Neural cell (in vitro differentiated cells): Measurements from ENCODE around the gene GALNT11. TPM values are rescaled to one million over a fixed set of nuclear protein-coding genes. Genes with fewer than 3 reads are reported as not detected.

Experiments
- H2AFZ ChIP-seq: fragments of 200-600, 300-800 bp; sonication (generic), shearing (Covaris generic); 2 replicates; pipeline ENCODE4 v1.6.0; 2014; ENCODE audit warnings: low read depth, mild to moderate bottlenecking, antibody characterized with exemption, low read length, moderate library complexity
- H3F3A ChIP-seq: fragments of 200-600 bp; shearing (Covaris generic); 2 replicates; pipeline ENCODE4 v1.6.1; 2016; ENCODE audit warnings: mild to moderate bottlenecking, moderate library complexity, mixed read lengths, antibody characterized with exemption, low read length; ENCODE audit not compliant: insufficient read depth, poor library complexity, severe bottlenecking
- H3K27ac ChIP-seq: fragments of 200-600, 300-800 bp; sonication (generic), shearing (Covaris generic); 2 replicates; pipeline ENCODE4 v1.5.1; 2014; ENCODE audit warnings: mild to moderate bottlenecking, low read length, moderate library complexity
- H3K27me3 ChIP-seq: fragments of 300-800, 200-600 bp; sonication (generic), shearing (Covaris generic); 2 replicates; pipeline ENCODE4 v1.6.0; 2014; ENCODE audit warnings: mild to moderate bottlenecking, low read depth, low read length, moderate library complexity; ENCODE audit not compliant: insufficient read depth
- H3K36me3 ChIP-seq: fragments of 300-800, 200-600 bp; sonication (generic), shearing (Covaris generic); 2 replicates; pipeline ENCODE4 v1.5.1; 2014; ENCODE audit warnings: mild to moderate bottlenecking, antibody characterized with exemption, low read length, moderate library complexity; ENCODE audit not compliant: insufficient read depth
- H3K4me2 ChIP-seq: fragments of 300-800, 200-600 bp; sonication (generic), shearing (Covaris generic); 2 replicates; pipeline ENCODE4 v1.6.0; 2014; ENCODE audit warnings: mild to moderate bottlenecking, low read length
- H3K4me3 ChIP-seq: fragments of 300-800, 200-600 bp; sonication (generic), shearing (Covaris generic); 2 replicates; pipeline ENCODE4 v1.5.1; 2014; ENCODE audit warnings: mild to moderate bottlenecking, low read length, moderate library complexity
- H3K79me2 ChIP-seq: fragments of 200-600 bp; shearing (Covaris generic); replicated peaks from 2 replicates; pipeline ENCODE4 v1.6.0; 2014; ENCODE audit warnings: mild to moderate bottlenecking, low read length, moderate library complexity; ENCODE audit not compliant: insufficient read depth
- H3K9ac ChIP-seq: fragments of 300-800, 200-600 bp; sonication (generic), shearing (Covaris generic); 2 replicates; pipeline ENCODE4 v1.6.1; 2016; ENCODE audit warnings: mild to moderate bottlenecking, low read length, mixed read lengths
- H3K9me2 ChIP-seq: fragments of 200-600 bp; shearing (Covaris generic); 2 replicates; pipeline ENCODE4 v1.6.1; 2016; ENCODE audit warnings: mild to moderate bottlenecking, low read length, mixed read lengths; ENCODE audit not compliant: insufficient read depth
- H3K9me3 ChIP-seq: fragments of 200-600, 300-800 bp; sonication (generic), shearing (Covaris generic); 2 replicates; pipeline ENCODE4 v1.6.1; 2016; ENCODE audit warnings: mild to moderate bottlenecking, mixed run types, low read length, moderate library complexity, mixed read lengths
- H4K20me1 ChIP-seq: fragments of 200-600 bp; shearing (Covaris generic); 2 replicates; pipeline ENCODE4 v1.6.1; 2016; ENCODE audit warnings: mild to moderate bottlenecking, mixed run types; ENCODE audit not compliant: insufficient read depth
- EP300 ChIP-seq: fragments of 450-650 bp; conservative IDR thresholded peaks from 2 replicates; pipeline ENCODE4 v1.6.1; 2014; ENCODE audit warnings: antibody characterized with exemption, mild to moderate bottlenecking, moderate library complexity; ENCODE audit not compliant: poor library complexity, severe bottlenecking
- EZH2 ChIP-seq: fragments of 200-600, 300-800 bp; shearing (Covaris generic), sonication (generic); IDR thresholded peaks from 2 replicates; pipeline ENCODE4 v1.6.1; 2014; ENCODE audit warnings: antibody characterized with exemption, low read length, borderline replicate concordance, mild to moderate bottlenecking; ENCODE audit not compliant: insufficient read depth, poor library complexity, severe bottlenecking
- MXI1 ChIP-seq: fragments of 450-650 bp; conservative IDR thresholded peaks from 2 replicates; pipeline ENCODE4 v1.6.1; 2014; ENCODE audit warnings: antibody characterized with exemption, mild to moderate bottlenecking; ENCODE audit not compliant: poor library complexity, severe bottlenecking
- POLR2AphosphoS5 ChIP-seq: IDR thresholded peaks from 2 replicates; pipeline ENCODE4 v1.6.1; 2012
- RAD21 ChIP-seq: fragments of 450-650 bp; conservative IDR thresholded peaks from 2 replicates; pipeline ENCODE4 v1.6.1; 2014; ENCODE audit warnings: antibody characterized with exemption, mild to moderate bottlenecking, moderate library complexity
- SMC3 ChIP-seq: fragments of 450-650 bp; conservative IDR thresholded peaks from 2 replicates; pipeline ENCODE4 v1.6.1; 2014; ENCODE audit warnings: antibody characterized with exemption, mild to moderate bottlenecking, moderate library complexity; ENCODE audit not compliant: poor library complexity
- TAF1 ChIP-seq: IDR thresholded peaks from 2 replicates; pipeline ENCODE4 v1.6.1; 2012; ENCODE audit warnings: low read depth
- polyA plus RNA-seq: library from polyadenylated mRNA; depleted of rRNA; stranded (reverse); fragments of >200 nt; gene quantifications from 2 replicates; pipeline ENCODE4 v1.2.3, GENCODE V29; 2014
- TF ChIP-seq, protein P1 (sequence below): IDR thresholded peaks from 2 replicates; pipeline ENCODE4 v1.6.1; 2012; ENCODE audit warnings: borderline replicate concordance
- TF ChIP-seq, protein P2 (sequence below): fragments of 450-650 bp; IDR thresholded peaks from 2 replicates; pipeline ENCODE4 v1.5.1; 2014; ENCODE audit warnings: antibody characterized with exemption, mild to moderate bottlenecking, moderate library complexity; ENCODE audit not compliant: poor library complexity, severe bottlenecking

Gene GALNT11
- polyA plus RNA-seq, 1 donor from 2014 or later = 118 TPM

- Histone ChIP-seq H3K9ac (no peak overlapping the region), H3F3A (no peaks in the 10 kb centered on the region), H3K27me3 (no peaks in the 10 kb centered on the region), H3K27ac (no peak overlapping the region), H3K9me3 (no peaks in the 10 kb centered on the region), H3K4me2 (no peak overlapping the region), H3K4me3 (no peak overlapping the region), H3K36me3 (peaks cover 3% of the 10 kb centered on the region), H3K79me2 (no peaks in the 10 kb centered on the region), H4K20me1 (no peaks in the 10 kb centered on the region), H2AFZ (no peak overlapping the region), H3K9me2 (no peaks in the 10 kb centered on the region)
- no peak for TF ChIP-seq RAD21
- no peak for TF ChIP-seq POLR2AphosphoS5
- TF ChIP-seq SMC3 = no peak
- TF ChIP-seq MXI1 = no peak
- TF ChIP-seq, protein P1, sequence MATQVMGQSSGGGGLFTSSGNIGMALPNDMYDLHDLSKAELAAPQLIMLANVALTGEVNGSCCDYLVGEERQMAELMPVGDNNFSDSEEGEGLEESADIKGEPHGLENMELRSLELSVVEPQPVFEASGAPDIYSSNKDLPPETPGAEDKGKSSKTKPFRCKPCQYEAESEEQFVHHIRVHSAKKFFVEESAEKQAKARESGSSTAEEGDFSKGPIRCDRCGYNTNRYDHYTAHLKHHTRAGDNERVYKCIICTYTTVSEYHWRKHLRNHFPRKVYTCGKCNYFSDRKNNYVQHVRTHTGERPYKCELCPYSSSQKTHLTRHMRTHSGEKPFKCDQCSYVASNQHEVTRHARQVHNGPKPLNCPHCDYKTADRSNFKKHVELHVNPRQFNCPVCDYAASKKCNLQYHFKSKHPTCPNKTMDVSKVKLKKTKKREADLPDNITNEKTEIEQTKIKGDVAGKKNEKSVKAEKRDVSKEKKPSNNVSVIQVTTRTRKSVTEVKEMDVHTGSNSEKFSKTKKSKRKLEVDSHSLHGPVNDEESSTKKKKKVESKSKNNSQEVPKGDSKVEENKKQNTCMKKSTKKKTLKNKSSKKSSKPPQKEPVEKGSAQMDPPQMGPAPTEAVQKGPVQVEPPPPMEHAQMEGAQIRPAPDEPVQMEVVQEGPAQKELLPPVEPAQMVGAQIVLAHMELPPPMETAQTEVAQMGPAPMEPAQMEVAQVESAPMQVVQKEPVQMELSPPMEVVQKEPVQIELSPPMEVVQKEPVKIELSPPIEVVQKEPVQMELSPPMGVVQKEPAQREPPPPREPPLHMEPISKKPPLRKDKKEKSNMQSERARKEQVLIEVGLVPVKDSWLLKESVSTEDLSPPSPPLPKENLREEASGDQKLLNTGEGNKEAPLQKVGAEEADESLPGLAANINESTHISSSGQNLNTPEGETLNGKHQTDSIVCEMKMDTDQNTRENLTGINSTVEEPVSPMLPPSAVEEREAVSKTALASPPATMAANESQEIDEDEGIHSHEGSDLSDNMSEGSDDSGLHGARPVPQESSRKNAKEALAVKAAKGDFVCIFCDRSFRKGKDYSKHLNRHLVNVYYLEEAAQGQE = no peak
- TF ChIP-seq EZH2 = no peak
- no peak for TF ChIP-seq EP300
- TF ChIP-seq, protein P2, sequence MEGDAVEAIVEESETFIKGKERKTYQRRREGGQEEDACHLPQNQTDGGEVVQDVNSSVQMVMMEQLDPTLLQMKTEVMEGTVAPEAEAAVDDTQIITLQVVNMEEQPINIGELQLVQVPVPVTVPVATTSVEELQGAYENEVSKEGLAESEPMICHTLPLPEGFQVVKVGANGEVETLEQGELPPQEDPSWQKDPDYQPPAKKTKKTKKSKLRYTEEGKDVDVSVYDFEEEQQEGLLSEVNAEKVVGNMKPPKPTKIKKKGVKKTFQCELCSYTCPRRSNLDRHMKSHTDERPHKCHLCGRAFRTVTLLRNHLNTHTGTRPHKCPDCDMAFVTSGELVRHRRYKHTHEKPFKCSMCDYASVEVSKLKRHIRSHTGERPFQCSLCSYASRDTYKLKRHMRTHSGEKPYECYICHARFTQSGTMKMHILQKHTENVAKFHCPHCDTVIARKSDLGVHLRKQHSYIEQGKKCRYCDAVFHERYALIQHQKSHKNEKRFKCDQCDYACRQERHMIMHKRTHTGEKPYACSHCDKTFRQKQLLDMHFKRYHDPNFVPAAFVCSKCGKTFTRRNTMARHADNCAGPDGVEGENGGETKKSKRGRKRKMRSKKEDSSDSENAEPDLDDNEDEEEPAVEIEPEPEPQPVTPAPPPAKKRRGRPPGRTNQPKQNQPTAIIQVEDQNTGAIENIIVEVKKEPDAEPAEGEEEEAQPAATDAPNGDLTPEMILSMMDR = no peak
- no peak for TF ChIP-seq TAF1
Measured at GRCh38 chr7:152158801-152159587, 133.5 kb downstream of the GALNT11 start.

GRCh38 chr7:152161171-152161570 is 135.7 kb downstream of the GALNT11 start:
- Histone ChIP-seq H3K9me2 (no peaks in the 10 kb centered on the region), H3F3A (no peaks in the 10 kb centered on the region), H4K20me1 (no peaks in the 10 kb centered on the region), H3K4me2 (no peak overlapping the region), H3K9me3 (no peaks in the 10 kb centered on the region), H3K4me3 (no peak overlapping the region), H3K9ac (no peak overlapping the region), H2AFZ (no peak overlapping the region), H3K27ac (no peak overlapping the region), H3K27me3 (no peaks in the 10 kb centered on the region), H3K79me2 (no peaks in the 10 kb centered on the region), H3K36me3 (peaks cover 3% of the 10 kb centered on the region)
- TF ChIP-seq SMC3 = no peak
- no peak for TF ChIP-seq EZH2
- TF ChIP-seq, protein P2 = no peak
- no peak for TF ChIP-seq TAF1
- no peak for TF ChIP-seq POLR2AphosphoS5
- TF ChIP-seq MXI1 = no peak
- TF ChIP-seq EP300 = no peak
